Stimulated activated naive B cell treated with anti-CD40 and anti-IgM and Interleukin-4, amounts not matched to agents 10 μg/mL and 1 μg/mL and 100 μg/mL, for 72 hours (primary cell): ENCODE results near the gene ZFAND2B.
A peak's percentile ranks its signal among the peaks of the same experiment; 100 is the strongest.
"Not testable (repeated sequence)": the region's sequence is repeated elsewhere in the genome, so short reads cannot be mapped to it uniquely, and the experiment has no call there.

Source experiments
- ATAC-seq, 2 donors: fragments of 150-1000 bp; cut with Tn5 transposase; replicated peaks; 2 replicates each; pipeline ENCODE4 v1.10.0; 2021; ENCODE audit warnings: moderate library complexity in 1 of 2
- DNase-seq: peaks from one replicate; pipeline ENCODE4 v3.0.0; 2021
- H3K27ac Mint-ChIP-seq: one replicate; pipeline ENCODE4 v1.8.0; 2022; ENCODE audit warnings: mild to moderate bottlenecking, mixed read lengths
- H3K27me3 Mint-ChIP-seq, 2 donors: one replicate each; pipeline ENCODE4 v1.8.0; 2022; ENCODE audit warnings: mixed read lengths in 2 of 2
- H3K36me3 Mint-ChIP-seq, 2 donors: one replicate each; pipeline ENCODE4 v1.8.0; 2022; ENCODE audit warnings: mixed read lengths in 2 of 2, mild to moderate bottlenecking in 1 of 2
- H3K4me1 Mint-ChIP-seq, 2 donors: one replicate each; pipeline ENCODE4 v1.8.0; 2022; ENCODE audit warnings: mixed read lengths in 2 of 2, mild to moderate bottlenecking in 1 of 2
- H3K4me3 Mint-ChIP-seq, 2 donors: one replicate each; pipeline ENCODE4 v1.8.0; 2022; ENCODE audit warnings: mild to moderate bottlenecking in 2 of 2, mixed read lengths in 2 of 2, moderate library complexity in 1 of 2
- H3K9me3 Mint-ChIP-seq, 2 donors: one replicate each; pipeline ENCODE4 v1.8.0; 2022; ENCODE audit warnings: mixed read lengths in 2 of 2, mild to moderate bottlenecking in 1 of 2

Gene ZFAND2B

GRCh38 chr2:219180961-219181360, 25.6 kb upstream of the ZFAND2B start:
- peaks cover 39 to 72% of the 10 kb centered on the region in 2 donors for H3K4me1 Mint-ChIP-seq
- DNase-seq (no peak), ATAC-seq (no peak)
- no peak overlapping the region for H3K27ac Mint-ChIP-seq
- no peaks in the 10 kb centered on the region for H3K27me3 Mint-ChIP-seq
- H3K9me3 Mint-ChIP-seq = no peaks in the 10 kb centered on the region
- peaks cover 20 to 58% of the 10 kb centered on the region in 2 donors for H3K36me3 Mint-ChIP-seq
- H3K4me3 Mint-ChIP-seq = no peak overlapping the region

GRCh38 chr2:219181531-219181930, 25.1 kb upstream of the ZFAND2B start:
- Mint-ChIP-seq H3K9me3 (no peaks in the 10 kb centered on the region), H3K36me3 (peaks cover 20 to 59% of the 10 kb centered on the region in 2 donors), H3K4me3 (no peak overlapping the region), H3K27me3 (no peaks in the 10 kb centered on the region), H3K4me1 (peaks cover 40 to 78% of the 10 kb centered on the region in 2 donors), H3K27ac (peak overlapping the region; percentile 25)
- ATAC-seq = no peak
- DNase-seq = no peak

- DNase-seq (no peak), ATAC-seq (no peak)
- Mint-ChIP-seq H3K36me3 (peaks cover 20 to 61% of the 10 kb centered on the region in 2 donors), H3K9me3 (no peaks in the 10 kb centered on the region), H3K27ac (peak overlapping the region; percentile 59), H3K4me3 (no peak overlapping the region), H3K27me3 (no peaks in the 10 kb centered on the region), H3K4me1 (peaks cover 43 to 81% of the 10 kb centered on the region in 2 donors)
These were observed 24.0 kb upstream of the ZFAND2B start for GRCh38 chr2:219182331-219183150.

- H3K27me3 Mint-ChIP-seq = no peaks in the 10 kb centered on the region
- no peak overlapping the region for H3K4me3 Mint-ChIP-seq
- peak overlapping the region; percentile 59 for H3K27ac Mint-ChIP-seq
- peaks cover 20 to 59% of the 10 kb centered on the region in 2 donors for H3K36me3 Mint-ChIP-seq
- ATAC-seq (no peak), DNase-seq (no peak)
- no peaks in the 10 kb centered on the region for H3K9me3 Mint-ChIP-seq
- H3K4me1 Mint-ChIP-seq = peaks cover 43 to 79% of the 10 kb centered on the region in 2 donors
These were observed 23.3 kb upstream of the ZFAND2B start for GRCh38 chr2:219183151-219183772.

- H3K27ac Mint-ChIP-seq = no peak overlapping the region
- H3K9me3 Mint-ChIP-seq = no peaks in the 10 kb centered on the region
- H3K36me3 Mint-ChIP-seq = peaks cover 20 to 53% of the 10 kb centered on the region in 2 donors
- no peak for ATAC-seq
- peaks cover 38 to 73% of the 10 kb centered on the region in 2 donors for H3K4me1 Mint-ChIP-seq
- no peak for DNase-seq
- no peak overlapping the region for H3K4me3 Mint-ChIP-seq
- H3K27me3 Mint-ChIP-seq = no peaks in the 10 kb centered on the region
These were observed 22.5 kb upstream of the ZFAND2B start for GRCh38 chr2:219184121-219184520.

- H3K9me3 Mint-ChIP-seq = no peaks in the 10 kb centered on the region
- ATAC-seq (peak; percentile 94 to 96), DNase-seq (peak; percentile 55)
- peak overlapping the region; percentile 4 to 37 for H3K4me3 Mint-ChIP-seq
- peak overlapping the region; percentile 91 for H3K27ac Mint-ChIP-seq
- peaks cover 17 to 35% of the 10 kb centered on the region in 2 donors for H3K36me3 Mint-ChIP-seq
- peaks cover 20 to 51% of the 10 kb centered on the region in 2 donors for H3K4me1 Mint-ChIP-seq
- H3K27me3 Mint-ChIP-seq = no peaks in the 10 kb centered on the region
These were observed 19.7 kb upstream of the ZFAND2B start for GRCh38 chr2:219186754-219187456.

- Mint-ChIP-seq H3K9me3 (no peaks in the 10 kb centered on the region), H3K27ac (no peak overlapping the region), H3K4me3 (no peak overlapping the region), H3K36me3 (no peaks in the 10 kb centered on the region), H3K4me1 (no peaks in the 10 kb centered on the region), H3K27me3 (peaks cover 12 to 18% of the 10 kb centered on the region in 2 donors)
- DNase-seq = no peak
- no peak for ATAC-seq
These were observed 9.2 kb upstream of the ZFAND2B start for GRCh38 chr2:219197388-219197787.

- H3K4me3 Mint-ChIP-seq = no peak overlapping the region
- no peak for ATAC-seq
- peaks cover 12 to 18% of the 10 kb centered on the region in 2 donors for H3K27me3 Mint-ChIP-seq
- no peaks in the 10 kb centered on the region for H3K36me3 Mint-ChIP-seq
- no peak for DNase-seq
- H3K27ac Mint-ChIP-seq = no peak overlapping the region
- no peaks in the 10 kb centered on the region for H3K9me3 Mint-ChIP-seq
- H3K4me1 Mint-ChIP-seq = no peaks in the 10 kb centered on the region
These were observed 7.6 kb upstream of the ZFAND2B start for GRCh38 chr2:219198974-219199373.

- H3K9me3 Mint-ChIP-seq = peaks cover 0 to 2% of the 10 kb centered on the region in 2 donors
- peaks cover 12 to 18% of the 10 kb centered on the region in 2 donors for H3K27me3 Mint-ChIP-seq
- peaks cover 0 to 3% of the 10 kb centered on the region in 2 donors for H3K36me3 Mint-ChIP-seq
- no peaks in the 10 kb centered on the region for H3K4me1 Mint-ChIP-seq
- no peak overlapping the region for H3K4me3 Mint-ChIP-seq
- no peak for ATAC-seq
- no peak for DNase-seq
- peak overlapping the region; percentile 32 for H3K27ac Mint-ChIP-seq
These were observed 6.9 kb upstream of the ZFAND2B start for GRCh38 chr2:219199470-219200211.

- not testable (repeated sequence) for ATAC-seq, H3K9me3 Mint-ChIP-seq, H3K4me1 Mint-ChIP-seq, H3K27ac Mint-ChIP-seq, H3K4me3 Mint-ChIP-seq, DNase-seq, H3K36me3 Mint-ChIP-seq
- peaks cover 12 to 13% of the 10 kb centered on the region in 2 donors for H3K27me3 Mint-ChIP-seq
These were observed 5.9 kb upstream of the ZFAND2B start for GRCh38 chr2:219200502-219201326.

- not testable (repeated sequence) for H3K4me3 Mint-ChIP-seq, DNase-seq, H3K36me3 Mint-ChIP-seq, ATAC-seq, H3K9me3 Mint-ChIP-seq, H3K4me1 Mint-ChIP-seq, H3K27ac Mint-ChIP-seq
- peaks cover 12 to 13% of the 10 kb centered on the region in 2 donors for H3K27me3 Mint-ChIP-seq
These were observed 5.3 kb upstream of the ZFAND2B start for GRCh38 chr2:219201331-219201730.

- Mint-ChIP-seq H3K4me3 (no peak overlapping the region), H3K4me1 (peaks cover 21 to 24% of the 10 kb centered on the region in 2 donors), H3K27me3 (peaks cover under 1 to 2% of the 10 kb centered on the region in 2 donors), H3K9me3 (peaks cover 0 to 2% of the 10 kb centered on the region in 2 donors), H3K27ac (peak overlapping the region; percentile 65), H3K36me3 (peaks cover 9% of the 10 kb centered on the region in 2 donors)
- ATAC-seq (no peak), DNase-seq (no peak)
These were observed 2.0 kb upstream of the ZFAND2B start for GRCh38 chr2:219204425-219205164.

- H3K9me3 Mint-ChIP-seq = peaks cover 0 to 2% of the 10 kb centered on the region in 2 donors
- no peak overlapping the region for H3K27ac Mint-ChIP-seq
- H3K27me3 Mint-ChIP-seq = no peaks in the 10 kb centered on the region
- DNase-seq (no peak), ATAC-seq (no peak)
- peak overlapping the region; percentile 17 to 43 for H3K4me3 Mint-ChIP-seq
- H3K36me3 Mint-ChIP-seq = peaks cover 9 to 13% of the 10 kb centered on the region in 2 donors
- peaks cover 21 to 24% of the 10 kb centered on the region in 2 donors for H3K4me1 Mint-ChIP-seq
These were observed 1.4 kb upstream of the ZFAND2B start for GRCh38 chr2:219205165-219205538.
